Islet of Langerhans (tissue), 1 donor: ENCODE measurements around the gene OSBPL2.

Experiments used
- FAIRE-seq: peaks from one replicate; lab custom pipeline; 2011; peaks lifted over from hg19 to GRCh38; lab: Jason Lieb, UNC

Gene OSBPL2

GRCh38 chr20:62313460-62314338 is 75.4 kb downstream of the OSBPL2 start:
- FAIRE-seq, result no peak

- FAIRE-seq, result no peak
These were observed 76.0 kb downstream of the OSBPL2 start for GRCh38 chr20:62314339-62314638.

- FAIRE-seq, result no peak
These were observed 76.5 kb downstream of the OSBPL2 start for GRCh38 chr20:62314711-62315302.

GRCh38 chr20:62315773-62316172 is 77.5 kb downstream of the OSBPL2 start:
- no peak for FAIRE-seq

- FAIRE-seq, result no peak
These were observed 78.2 kb downstream of the OSBPL2 start for GRCh38 chr20:62316331-62317166.

GRCh38 chr20:62317167-62317655 is 78.9 kb downstream of the OSBPL2 start:
- no peak for FAIRE-seq

GRCh38 chr20:62318400-62319345 is 80.4 kb downstream of the OSBPL2 start:
- FAIRE-seq, result no peak

- no peak for FAIRE-seq
These were observed 81.1 kb downstream of the OSBPL2 start for GRCh38 chr20:62319346-62319909.

GRCh38 chr20:62320581-62321354 is 82.4 kb downstream of the OSBPL2 start:
- FAIRE-seq, result no peak

GRCh38 chr20:62321521-62321948 is 83.2 kb downstream of the OSBPL2 start:
- no peak for FAIRE-seq

GRCh38 chr20:62321975-62322374 is 83.7 kb downstream of the OSBPL2 start:
- no peak for FAIRE-seq

GRCh38 chr20:62322492-62323041 is 84.2 kb downstream of the OSBPL2 start:
- no peak for FAIRE-seq

- no peak for FAIRE-seq
These were observed 85.0 kb downstream of the OSBPL2 start for GRCh38 chr20:62323146-62323979.

GRCh38 chr20:62323980-62324906 is 85.9 kb downstream of the OSBPL2 start:
- FAIRE-seq, result no peak

- no peak for FAIRE-seq
These were observed 87.0 kb downstream of the OSBPL2 start for GRCh38 chr20:62325172-62325905.

- no peak for FAIRE-seq
These were observed 88.2 kb downstream of the OSBPL2 start for GRCh38 chr20:62326559-62326958.

GRCh38 chr20:62326959-62327725 is 88.8 kb downstream of the OSBPL2 start:
- FAIRE-seq, result no peak
